HepG2 (cell line): ENCODE results near the gene DIAPH3.

Experiments used
- SSRP1 ChIP-seq: IDR thresholded peaks from 2 replicates; pipeline ENCODE4 v1.6.1; 2016; ENCODE audit warnings: control low read depth
- YEATS2 ChIP-seq: sonication (generic); formaldehyde crosslinking; IDR thresholded peaks from 2 replicates; pipeline ENCODE4 v1.4.0; 2020; ENCODE audit warnings: missing genetic modification reagents, borderline replicate concordance
- ZBTB2 ChIP-seq: sonication (generic); formaldehyde crosslinking; IDR thresholded peaks from 2 replicates; pipeline ENCODE4 v1.8.0; 2022; ENCODE audit warnings: low read depth, missing genetic modification reagents
- ZNF552 ChIP-seq: sonication (generic); formaldehyde crosslinking; IDR thresholded peaks from 2 replicates; pipeline ENCODE4 v1.9.0; 2022; ENCODE audit warnings: missing genetic modification reagents, mild to moderate bottlenecking, borderline replicate concordance

- no peak for TF ChIP-seq ZBTB2 (CRISPR knock-in tag)
- no peak for TF ChIP-seq YEATS2 (CRISPR knock-in tag)
- no peak for TF ChIP-seq SSRP1 (CRISPR knock-in tag)
- TF ChIP-seq ZNF552 (CRISPR knock-in tag), result no peak
Measured at GRCh38 chr13:59842507-59842906, 321.2 kb downstream of the DIAPH3 start.
